Spleen (tissue), 11 donors: ENCODE measurements around the gene DUOX1. TPM values are rescaled to one million over a fixed set of nuclear protein-coding genes. Genes with fewer than 3 reads are reported as not detected.

Source experiments
- DNase-seq: peaks from one replicate; pipeline ENCODE4 v3.0.0-alpha.2; 2020
- H3K27ac ChIP-seq, 8 donors: fragments of 200-600 bp; sonication (generic) in 7 of 8; 1 replicate in 4 of 8; 2 replicates in 4 of 8; pipeline versions ENCODE4 v1.5.0 to v1.8.0; 2016 to 2021; ENCODE audit warnings: inconsistent platforms in 4 of 8, mild to moderate bottlenecking in 4 of 8, moderate library complexity in 1 of 8
- H3K27me3 ChIP-seq, 7 donors: fragments of 200-600 bp; sonication (generic) in 6 of 7; replicated peaks in 1 of 7; 1 replicate in 4 of 7; 2 replicates in 3 of 7; pipeline versions ENCODE4 v1.5.0 to v1.8.0; 2016 to 2021; ENCODE audit warnings: inconsistent platforms in 3 of 7, mild to moderate bottlenecking in 1 of 7
- H3K36me3 ChIP-seq, 6 donors: fragments of 200-600 bp; sonication (generic) in 5 of 6; 1 replicate in 4 of 6; 2 replicates in 2 of 6; pipeline versions ENCODE4 v1.5.0 to v1.8.0; 2016 to 2021; ENCODE audit warnings: inconsistent platforms in 2 of 6
- H3K4me1 ChIP-seq, 6 donors: fragments of 200-600 bp; sonication (generic) in 5 of 6; 1 replicate in 3 of 6; 2 replicates in 3 of 6; pipeline versions ENCODE4 v1.5.0 to v1.8.0; 2016 to 2021; ENCODE audit warnings: inconsistent platforms in 3 of 6
- H3K4me3 ChIP-seq, 8 donors: fragments of 200-600 bp; sonication (generic) in 7 of 8; 1 replicate in 4 of 8; 2 replicates in 4 of 8; pipeline versions ENCODE4 v1.5.0 to v1.8.0; 2016 to 2021; ENCODE audit warnings: inconsistent platforms in 4 of 8, mild to moderate bottlenecking in 4 of 8, moderate library complexity in 2 of 8
- H3K9me3 ChIP-seq, 8 donors: fragments of 200-600 bp; sonication (generic) in 7 of 8; 1 replicate in 4 of 8; 2 replicates in 4 of 8; pipeline versions ENCODE4 v1.5.0 to v1.8.0; 2016 to 2021; ENCODE audit warnings: inconsistent platforms in 4 of 8
- CTCF ChIP-seq, 11 experiments: fragments of 200-600 bp in 7 of 11; fragments of 450-650 bp in 4 of 11; sonication (generic) in 4 of 11; IDR thresholded peaks in 8 of 11; conservative IDR thresholded peaks in 3 of 11; 1 replicate in 7 of 11; 2 replicates in 4 of 11; pipeline versions ENCODE4 v1.4.0 to v1.8.0; 2016 to 2021; ENCODE audit warnings: antibody characterized with exemption in 11 of 11, inconsistent platforms in 4 of 11, mild to moderate bottlenecking in 1 of 11
- POLR2A ChIP-seq, 3 donors: fragments of 450-650 bp; IDR thresholded peaks; one replicate each; pipeline ENCODE4 v1.5.1; 2017; ENCODE audit warnings: antibody characterized with exemption in 3 of 3, mild to moderate bottlenecking in 1 of 3
- POLR2AphosphoS5 ChIP-seq, 3 donors: sonication (generic); formaldehyde crosslinking; IDR thresholded peaks; one replicate each; pipeline ENCODE4 v1.5.1; 2017; ENCODE audit warnings: antibody characterized with exemption in 3 of 3
- WGBS, 5 donors: extraction: QIAGEN DNeasy Blood & Tissue Kit in 3 of 5; methylation state at CpG; one replicate each; pipeline versions ENCODE4 v1.1.5 to v1.1.7; 2013 to 2018; 5-methylcytosine and 5-hydroxymethylcytosine counted together
- intact Hi-C: fragments of 100-400 bp; cut with DNase I; formaldehyde crosslinking; loops from one replicate; pipeline ENCODE4 v1.15.0; 2023; ENCODE audit warnings: low total_unique reads
- polyA plus RNA-seq, 3 donors: library from polyadenylated mRNA; stranded (reverse); fragments of 200-250 nt; gene quantifications; one replicate each; pipeline ENCODE4 v1.2.1, GENCODE V29; 2013
- total RNA-seq, 7 donors: library from RNA; depleted of rRNA in 3 of 7; stranded (reverse); fragments of >200 nt in 3 of 7; fragmentation: NEBNext Ultra II Directional in 4 of 7; extraction: Animal tissue kit (Norgen Biotek cat#: 25700) in 4 of 7; gene quantifications; one replicate each; pipeline versions ENCODE4 v1.1.0 to v1.2.1, GENCODE V29; 2016 to 2021
- donor health status: healthy with polysubstance abuse.
- donor health status: DM: no; HTN: no; CAD: no; lungs with moderate emphysema.
- donor health status: DM: no; HTN: no; CAD: no.
- donor health status: Bipolar disorder and iron deficiency.
- donor health status: healthy.
- donor health status: DM: no; HTN: no; CAD: no.
- donor health status: DM: yes; HTN: yes; CAD: no.

The DUOX1 gene
- total and polyA plus RNA-seq, 10 donors: 0.04 to 0.28 (median 0.09) TPM; not detected in 5

- Histone ChIP-seq H3K27ac (no peak overlapping the region), H3K27me3 (peaks cover 0 to 15% (median 0%) of the 10 kb centered on the region in 7 donors), H3K4me3 (no peak overlapping the region), H3K36me3 (no peaks in the 10 kb centered on the region), H3K4me1 (no peaks in the 10 kb centered on the region), H3K9me3 (no peaks in the 10 kb centered on the region)
- no peak for TF ChIP-seq POLR2A (IDR thresholded peaks at IDR 0.05)
- no peak for TF ChIP-seq CTCF (IDR thresholded peaks at IDR 0.05 in 8 of 11, conservative IDR thresholded peaks at IDR 0.05 in 3 of 11)
- no peak for TF ChIP-seq POLR2AphosphoS5 (IDR thresholded peaks at IDR 0.05)
- WGBS, 5 donors: 80 to 93% (median 89%) methylated on average over 3 to 7 of the region's 7 CpGs
- intact Hi-C loops: no loop called here
- no peak for DNase-seq
Measured at GRCh38 chr15:45143056-45143455, 13.3 kb downstream of the DUOX1 start.

- Histone ChIP-seq H3K36me3 (no peaks in the 10 kb centered on the region), H3K9me3 (no peaks in the 10 kb centered on the region), H3K4me3 (no peak overlapping the region), H3K27me3 (peaks cover 0 to 13% (median 0%) of the 10 kb centered on the region in 7 donors), H3K4me1 (no peaks in the 10 kb centered on the region), H3K27ac (no peak overlapping the region)
- no peak for TF ChIP-seq CTCF (IDR thresholded peaks at IDR 0.05 in 8 of 11, conservative IDR thresholded peaks at IDR 0.05 in 3 of 11)
- TF ChIP-seq POLR2AphosphoS5 (IDR thresholded peaks at IDR 0.05): peak in 1 of 3 donors; percentile 29
- no peak for TF ChIP-seq POLR2A (IDR thresholded peaks at IDR 0.05)
- 83 to 87% (median 85%) methylated on average over 10 to 11 of the region's 11 CpGs for WGBS, 5 donors
- intact Hi-C loops: no loop called here
- DNase-seq: no peak
Measured at GRCh38 chr15:45143946-45144345, 14.2 kb downstream of the DUOX1 start.

GRCh38 chr15:45144775-45145174, 15.0 kb downstream of the DUOX1 start:
- H3K9me3 ChIP-seq: no peaks in the 10 kb centered on the region
- H3K36me3 ChIP-seq: no peaks in the 10 kb centered on the region
- H3K27ac ChIP-seq: no peak overlapping the region
- peaks cover 0 to 10% (median 0%) of the 10 kb centered on the region in 7 donors for H3K27me3 ChIP-seq
- H3K4me1 ChIP-seq: no peaks in the 10 kb centered on the region
- peak; percentile 49 for DNase-seq
- no peak for TF ChIP-seq CTCF (IDR thresholded peaks at IDR 0.05 in 8 of 11, conservative IDR thresholded peaks at IDR 0.05 in 3 of 11)
- no peak for TF ChIP-seq POLR2AphosphoS5 (IDR thresholded peaks at IDR 0.05)
- no peak for TF ChIP-seq POLR2A (IDR thresholded peaks at IDR 0.05)
- intact Hi-C loops: no loop called here
- WGBS, 5 donors: 82 to 88% (median 85%) methylated on average over 9 of the region's 9 CpGs
- H3K4me3 ChIP-seq: no peak overlapping the region

- H3K4me1 ChIP-seq: no peaks in the 10 kb centered on the region
- H3K4me3 ChIP-seq: no peak overlapping the region
- peaks cover 0 to 10% (median 0%) of the 10 kb centered on the region in 7 donors for H3K27me3 ChIP-seq
- WGBS, 5 donors: 75 to 90% (median 78%) methylated on average over 4 of the region's 4 CpGs
- no peak overlapping the region for H3K27ac ChIP-seq
- DNase-seq: no peak
- TF ChIP-seq POLR2A (IDR thresholded peaks at IDR 0.05) (no peak), CTCF (IDR thresholded peaks at IDR 0.05 in 8 of 11, conservative IDR thresholded peaks at IDR 0.05 in 3 of 11) (no peak), POLR2AphosphoS5 (IDR thresholded peaks at IDR 0.05) (no peak)
- H3K9me3 ChIP-seq: no peaks in the 10 kb centered on the region
- H3K36me3 ChIP-seq: peaks cover 0 to 8% (median 0%) of the 10 kb centered on the region in 6 donors
- intact Hi-C loops: no loop called here
Measured at GRCh38 chr15:45146405-45146804, 16.6 kb downstream of the DUOX1 start.
